Body of pancreas (tissue), 4 donors: Measurements from ENCODE around the gene SYNGR2.

Source experiments
- POLR2A ChIP-seq, 3 donors: fragments of 450-650 bp; IDR thresholded peaks; one replicate each; pipeline ENCODE4 v1.6.1; 2016; ENCODE audit warnings: antibody characterized with exemption in 3 of 3, mild to moderate bottlenecking in 2 of 3
- TF ChIP-seq, protein P1 (sequence below), 7 experiments: fragments of 450-650 bp in 4 of 7; fragments of 200-600 bp in 3 of 7; sonication (generic) in 3 of 7; IDR thresholded peaks; one replicate each; pipeline ENCODE4 v1.5.1; 2016 to 2019; ENCODE audit warnings: antibody characterized with exemption in 7 of 7

DNA sequence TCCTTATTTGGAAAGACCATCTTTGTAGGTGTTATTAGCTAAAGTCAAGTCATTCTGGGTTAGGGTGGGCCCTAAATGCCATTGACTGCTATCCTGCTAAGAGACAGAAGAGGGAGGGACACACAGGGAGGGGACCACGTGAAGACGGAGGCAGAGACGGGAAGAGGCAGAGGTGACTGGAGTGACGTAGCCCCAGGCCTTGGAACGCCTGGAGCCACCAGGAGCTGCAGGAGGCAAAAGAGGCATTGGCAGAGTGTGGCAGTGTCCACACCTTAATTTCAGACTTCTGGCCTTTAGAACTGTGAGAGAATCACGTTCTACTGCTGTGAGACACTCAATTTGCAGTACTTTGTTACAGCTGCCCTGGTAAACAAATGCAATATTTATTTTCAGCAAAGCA is 32.1 kb downstream of the SYNGR2 start:
- TF ChIP-seq, protein P1, sequence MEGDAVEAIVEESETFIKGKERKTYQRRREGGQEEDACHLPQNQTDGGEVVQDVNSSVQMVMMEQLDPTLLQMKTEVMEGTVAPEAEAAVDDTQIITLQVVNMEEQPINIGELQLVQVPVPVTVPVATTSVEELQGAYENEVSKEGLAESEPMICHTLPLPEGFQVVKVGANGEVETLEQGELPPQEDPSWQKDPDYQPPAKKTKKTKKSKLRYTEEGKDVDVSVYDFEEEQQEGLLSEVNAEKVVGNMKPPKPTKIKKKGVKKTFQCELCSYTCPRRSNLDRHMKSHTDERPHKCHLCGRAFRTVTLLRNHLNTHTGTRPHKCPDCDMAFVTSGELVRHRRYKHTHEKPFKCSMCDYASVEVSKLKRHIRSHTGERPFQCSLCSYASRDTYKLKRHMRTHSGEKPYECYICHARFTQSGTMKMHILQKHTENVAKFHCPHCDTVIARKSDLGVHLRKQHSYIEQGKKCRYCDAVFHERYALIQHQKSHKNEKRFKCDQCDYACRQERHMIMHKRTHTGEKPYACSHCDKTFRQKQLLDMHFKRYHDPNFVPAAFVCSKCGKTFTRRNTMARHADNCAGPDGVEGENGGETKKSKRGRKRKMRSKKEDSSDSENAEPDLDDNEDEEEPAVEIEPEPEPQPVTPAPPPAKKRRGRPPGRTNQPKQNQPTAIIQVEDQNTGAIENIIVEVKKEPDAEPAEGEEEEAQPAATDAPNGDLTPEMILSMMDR (IDR thresholded peaks at IDR 0.05), result no peak
- no peak for TF ChIP-seq POLR2A (IDR thresholded peaks at IDR 0.05)
